Measurements from ENCODE around the gene GLYATL3.
"Not testable (repeated sequence)": the region's sequence is repeated elsewhere in the genome, so short reads cannot be mapped to it uniquely, and the experiment has no call there.

GLYATL3 gene

DNA sequence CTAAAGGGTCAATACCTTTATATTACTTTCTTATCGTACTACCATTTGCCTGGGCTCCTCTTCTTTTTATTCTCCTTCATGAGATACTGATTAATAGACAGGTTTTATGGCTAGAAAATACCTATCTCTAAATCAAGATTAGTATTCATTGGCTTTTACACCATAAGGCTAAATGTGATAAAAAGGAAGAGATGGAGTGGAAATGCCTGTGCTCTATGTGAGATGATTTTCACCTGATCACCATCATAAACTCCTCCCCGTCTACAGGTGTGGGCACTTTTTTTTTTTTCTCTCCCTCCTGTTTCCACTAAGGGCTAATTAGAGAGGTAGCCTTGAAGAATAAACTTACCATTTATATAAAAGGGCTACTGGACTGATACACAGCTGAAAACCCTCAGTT lies at the start of gene GLYATL3:
GLYATL3 (plus strand) TSS at position 301 of the 400 bp plus-strand sequence. CDS start 12,068 bp downstream, outside the sequence.
- no peak for DNase-seq

DNA sequence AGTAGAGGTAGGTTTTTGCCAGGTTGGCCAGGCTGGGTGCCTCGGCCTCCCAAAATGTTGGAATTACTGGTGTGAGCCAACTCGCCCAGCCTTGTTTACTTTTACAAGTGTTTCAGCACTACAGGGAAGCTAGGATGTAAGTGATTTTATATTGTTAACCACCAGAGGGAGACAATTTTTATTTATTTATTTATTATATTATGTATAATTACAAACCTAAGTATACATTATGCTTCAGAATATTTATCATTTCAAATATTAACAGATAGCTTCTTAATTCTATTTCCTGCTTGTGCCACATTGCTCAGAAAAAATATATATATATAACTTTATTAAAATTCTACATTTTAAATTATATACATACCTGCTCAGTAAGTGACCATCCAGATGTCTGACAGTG lies 46.5 kb upstream of the GLYATL3 start:
- DNase-seq = no peak

DNA sequence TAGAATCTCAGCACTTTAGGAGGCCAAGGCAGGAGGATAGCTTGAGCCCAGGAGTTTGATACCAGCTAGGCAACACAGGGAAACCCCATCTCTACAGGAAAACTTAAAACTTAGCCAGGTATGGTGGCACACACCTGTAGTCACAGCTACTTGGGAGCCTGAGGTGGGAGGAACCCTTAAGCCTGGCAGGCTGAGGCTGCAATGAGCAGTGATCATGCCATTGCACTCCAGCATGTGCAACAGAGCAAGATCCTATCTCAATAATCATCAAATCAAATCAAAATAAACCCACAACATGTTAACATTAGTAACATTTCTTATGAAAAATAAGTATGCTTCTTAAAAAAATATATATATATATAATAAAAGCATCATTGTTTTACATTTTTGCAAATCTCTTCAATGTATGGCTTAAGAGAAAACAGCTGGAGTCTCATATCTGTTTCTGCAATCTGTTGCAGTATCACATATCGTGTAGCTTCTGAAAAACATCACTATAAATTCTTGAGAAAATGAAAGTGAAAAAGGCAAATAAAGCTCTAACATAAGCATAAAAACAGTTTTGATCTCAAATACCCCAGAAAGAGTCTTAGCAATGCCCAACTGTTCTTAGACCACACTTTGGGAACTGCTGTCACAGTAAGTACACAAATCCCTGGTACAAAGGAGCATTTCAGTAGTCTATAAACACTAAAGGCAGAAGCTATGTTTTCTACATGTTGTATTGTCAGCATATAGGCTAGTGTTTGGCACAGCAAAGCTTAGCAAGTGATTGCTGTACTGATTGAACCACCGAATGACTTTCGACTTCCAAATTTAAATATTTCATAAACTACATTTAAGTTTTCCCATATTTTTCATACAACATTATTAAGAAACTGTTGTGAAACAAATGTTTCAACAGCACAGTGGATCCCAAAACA lies 44.7 kb upstream of the GLYATL3 start:
- DNase-seq = no peak

DNA sequence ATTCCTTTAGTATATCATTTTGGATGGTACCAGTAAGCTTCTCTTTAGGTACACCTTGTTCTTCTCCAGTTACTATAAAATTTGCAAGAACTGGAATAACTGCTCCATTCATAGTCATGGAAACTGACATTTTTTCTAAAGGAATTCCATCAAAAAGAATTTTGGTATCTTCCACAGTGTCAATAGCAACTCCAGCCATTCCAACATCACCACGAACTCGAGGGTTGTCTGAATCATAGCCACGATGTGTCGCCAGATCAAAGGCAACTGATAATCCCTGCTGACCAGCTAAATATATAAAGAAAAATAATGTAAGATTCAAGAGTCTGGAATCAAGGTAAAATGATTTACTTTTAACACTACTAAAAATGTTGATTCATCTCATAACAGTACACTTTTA lies 42.0 kb upstream of the GLYATL3 start:
- no peak for DNase-seq

DNA sequence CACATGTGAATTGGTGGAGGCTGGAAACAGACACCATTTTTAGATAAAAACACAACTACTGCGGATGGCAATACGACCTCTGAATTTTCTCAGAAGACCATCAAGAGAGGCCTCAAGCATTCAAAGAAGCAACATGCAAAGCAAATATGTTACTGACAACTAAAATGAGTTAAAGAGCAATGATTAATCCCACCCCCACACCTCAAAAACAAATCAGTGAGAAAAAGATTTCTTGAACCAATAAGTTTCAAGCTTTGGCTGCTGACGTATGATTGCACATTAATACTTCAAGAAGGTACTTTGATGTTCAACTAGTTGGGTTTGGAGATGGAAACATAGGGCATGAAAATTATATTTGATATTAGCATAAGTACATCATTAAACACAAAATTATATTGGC lies 37.7 kb upstream of the GLYATL3 start:
- DNase-seq = no peak

DNA sequence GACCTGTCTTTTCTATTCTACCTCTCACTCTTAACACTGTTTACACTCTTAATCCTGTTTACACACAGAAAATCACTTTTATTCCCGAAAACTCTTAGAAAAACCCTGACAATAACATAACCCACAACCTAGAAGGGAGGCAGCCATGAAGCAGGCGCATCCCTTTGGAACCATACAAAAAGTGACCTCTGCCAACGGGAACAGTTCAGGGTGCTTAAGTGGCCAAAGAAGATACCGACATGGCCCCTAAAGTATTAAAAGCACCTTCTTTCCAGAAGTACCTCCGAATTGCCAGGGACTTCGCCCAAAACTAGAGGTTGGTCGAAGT lies 37.2 kb upstream of the GLYATL3 start:
- DNase-seq = no peak

DNA sequence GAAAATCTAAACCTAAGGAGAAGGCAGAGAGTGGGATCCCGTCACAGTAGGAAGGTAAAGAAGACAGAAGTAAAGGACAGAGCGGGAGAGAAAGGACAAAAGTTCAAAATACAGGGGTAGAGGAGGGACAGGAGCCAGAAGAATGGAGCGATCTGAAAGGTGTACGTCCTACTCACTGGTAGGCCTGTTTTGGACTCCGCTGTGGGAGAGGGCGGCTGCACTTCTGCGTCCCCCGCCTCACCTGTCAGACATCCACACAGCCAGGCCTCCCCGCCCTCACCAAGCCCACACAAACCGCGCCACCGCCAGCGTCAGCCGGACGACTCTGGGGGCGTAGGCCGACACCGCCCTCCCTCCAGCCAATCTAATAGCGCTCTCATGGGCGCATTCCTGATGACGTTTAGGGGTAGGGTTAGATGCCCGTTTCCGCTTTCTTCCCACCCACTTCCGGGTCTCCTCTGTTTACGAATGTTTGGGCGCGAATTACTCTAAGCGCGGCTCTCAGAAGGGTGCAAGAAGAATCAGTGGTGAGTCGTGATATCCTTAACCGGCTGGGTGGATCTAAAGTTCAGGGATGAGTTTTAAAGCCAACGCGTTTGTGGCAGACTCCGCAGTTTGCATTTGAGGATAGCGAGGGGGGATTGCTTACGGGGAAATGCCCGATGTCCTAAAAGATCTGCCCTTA lies 36.7 kb upstream of the GLYATL3 start, which contains the start of the genes CENPQ and MMUT:
CENPQ (plus strand) TSS at position 444 of the 685 bp plus-strand sequence. CDS start 6,807 bp downstream, outside the sequence.
MMUT (minus strand) TSS at position 327 of the 685 bp plus-strand sequence. CDS start 3,787 bp downstream, outside the sequence.
- DNase-seq = peak; percentile 95

DNA sequence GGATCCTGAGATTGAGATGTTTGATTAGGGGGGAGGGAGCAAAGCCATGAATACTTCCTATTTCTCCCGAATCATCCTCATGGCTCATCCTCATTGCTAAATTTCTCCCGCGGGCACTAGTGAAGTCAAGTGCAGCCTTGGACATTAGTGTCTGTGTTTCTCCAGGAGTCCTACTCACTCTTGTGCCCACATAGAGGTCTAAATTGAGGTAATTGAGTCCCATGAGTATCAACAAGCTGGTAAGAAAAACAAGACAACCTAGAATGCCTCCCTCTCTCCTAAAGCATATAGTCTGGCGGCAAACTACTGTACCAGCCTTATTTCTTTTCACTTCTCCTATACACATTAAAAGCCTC lies 36.1 kb upstream of the GLYATL3 start:
- no peak for DNase-seq

DNA sequence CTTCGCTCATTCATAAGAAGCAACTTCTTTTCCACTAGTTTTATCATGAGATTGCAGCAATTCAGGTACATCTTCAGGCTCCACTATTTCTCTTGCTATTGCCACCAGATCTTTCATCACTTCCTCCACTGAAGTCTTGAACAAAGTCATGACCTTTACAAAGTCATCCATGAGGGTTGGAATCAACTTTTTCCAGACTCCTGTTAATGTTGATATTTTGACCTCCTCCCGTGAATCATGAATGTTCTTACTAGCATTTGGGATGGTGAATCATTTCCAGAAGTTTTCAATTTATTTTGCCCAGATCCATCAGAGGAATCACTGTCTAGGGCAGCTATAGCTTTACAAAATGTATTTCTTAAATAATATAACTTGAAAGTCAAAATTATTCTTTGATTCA lies 35.0 kb upstream of the GLYATL3 start:
- no peak for DNase-seq

DNA sequence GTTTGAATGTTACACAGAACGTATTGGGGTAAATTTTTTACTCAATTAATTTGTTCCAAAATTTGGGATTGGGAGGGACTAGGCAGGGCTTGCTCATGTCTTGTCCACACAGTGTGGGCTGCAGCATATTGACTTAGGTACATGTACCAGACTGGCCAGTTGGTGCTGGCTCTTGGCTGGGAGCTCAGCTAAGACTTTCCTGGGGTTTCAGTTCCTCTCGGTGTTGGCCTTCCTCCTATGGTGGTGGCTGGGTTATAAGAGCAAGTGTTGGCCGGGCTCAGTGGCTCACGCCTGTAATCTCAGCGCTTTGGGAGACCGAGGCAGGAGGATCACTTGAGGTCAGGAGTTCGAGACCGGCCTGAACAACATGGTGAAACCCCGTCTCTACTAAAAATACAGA lies 31.7 kb upstream of the GLYATL3 start:
- DNase-seq = no peak

DNA sequence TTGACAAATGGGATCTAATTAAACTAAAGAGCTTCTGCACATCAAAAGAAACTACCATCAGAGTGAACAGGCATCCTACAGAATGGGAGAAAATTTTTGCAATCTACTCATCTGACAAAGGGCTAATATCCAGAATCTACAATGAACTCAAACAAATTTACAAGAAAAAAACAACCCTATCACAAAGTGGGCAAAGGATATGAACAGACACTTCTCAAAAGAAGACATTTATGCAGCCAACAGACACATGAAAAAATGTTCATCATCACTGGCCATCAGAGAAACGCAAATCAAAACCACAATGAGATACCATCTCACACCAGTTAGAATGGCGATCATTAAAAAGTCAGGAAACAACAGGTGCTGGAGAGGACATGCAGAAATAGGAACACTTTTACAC lies 23.2 kb upstream of the GLYATL3 start:
- not testable (repeated sequence) for DNase-seq

DNA sequence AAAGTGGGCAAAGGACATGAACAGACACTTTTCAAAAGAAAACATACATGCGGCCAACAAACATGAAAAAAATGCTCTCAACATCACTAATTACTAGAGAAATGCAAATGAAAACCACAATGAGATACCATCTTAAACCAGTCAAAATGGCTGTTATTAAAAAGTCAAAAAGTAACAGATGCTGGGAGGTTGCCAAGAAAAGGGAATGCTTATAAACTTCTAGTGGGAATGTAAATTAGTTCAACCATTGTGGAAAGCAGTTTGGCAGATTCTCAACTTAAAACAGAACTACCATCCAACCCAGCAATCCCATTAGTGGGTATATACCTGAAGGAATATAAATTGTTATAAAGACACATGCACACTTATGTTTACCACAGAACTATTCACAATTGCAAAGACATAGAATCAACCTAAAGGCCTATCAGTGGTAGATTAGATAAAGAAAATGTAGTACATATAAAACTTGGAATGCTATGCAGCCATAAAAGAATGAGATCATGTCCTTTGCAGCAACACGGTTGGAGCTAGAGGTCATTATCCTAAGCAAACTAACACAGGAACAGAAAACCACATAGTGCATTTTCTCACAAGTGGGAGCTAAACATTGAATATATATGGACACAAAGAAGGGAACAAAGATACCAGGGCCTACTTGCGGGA lies 20.3 kb upstream of the GLYATL3 start:
- no peak for DNase-seq

DNA sequence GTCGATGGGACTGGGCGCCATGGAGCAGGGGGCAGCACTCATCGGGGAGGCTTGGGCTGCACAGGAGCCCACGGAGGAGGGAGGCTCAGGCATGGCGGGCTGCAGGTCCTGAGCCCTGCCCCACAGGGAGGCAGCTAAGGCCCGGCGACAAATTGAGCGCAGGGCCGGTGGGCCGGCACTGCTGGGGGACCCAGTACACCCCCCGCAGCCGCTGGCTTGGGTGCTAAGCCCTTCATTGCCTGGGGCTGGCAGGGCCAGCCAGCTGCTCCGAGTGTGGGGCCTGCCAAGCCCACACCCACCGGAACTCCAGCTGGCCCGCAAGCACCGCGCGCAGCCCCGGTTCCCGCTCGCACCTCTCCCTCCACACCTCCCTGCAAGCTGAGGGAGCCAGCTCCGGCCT lies 17.9 kb upstream of the GLYATL3 start:
- DNase-seq = not testable (repeated sequence)

DNA sequence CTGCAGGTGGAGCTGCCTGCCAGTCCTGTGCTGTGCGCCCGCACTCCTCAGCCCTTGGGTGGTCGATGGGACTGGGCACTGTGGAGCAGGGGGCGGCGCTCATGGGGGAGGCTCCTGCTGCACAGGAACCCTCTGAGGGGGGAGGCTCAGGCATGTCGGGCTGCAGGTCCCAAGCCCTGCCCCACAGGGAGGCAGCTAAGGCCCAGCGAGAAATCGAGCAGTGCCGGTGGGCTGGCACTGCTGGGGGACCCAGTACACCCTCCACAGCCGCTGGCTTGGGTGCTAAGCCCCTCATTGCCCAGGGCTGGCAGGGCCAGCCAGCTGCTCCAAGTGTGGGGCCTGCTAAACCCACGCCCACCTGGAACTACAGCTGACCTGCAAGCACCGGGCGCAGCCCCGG lies 16.3 kb upstream of the GLYATL3 start:
- DNase-seq = not testable (repeated sequence)

DNA sequence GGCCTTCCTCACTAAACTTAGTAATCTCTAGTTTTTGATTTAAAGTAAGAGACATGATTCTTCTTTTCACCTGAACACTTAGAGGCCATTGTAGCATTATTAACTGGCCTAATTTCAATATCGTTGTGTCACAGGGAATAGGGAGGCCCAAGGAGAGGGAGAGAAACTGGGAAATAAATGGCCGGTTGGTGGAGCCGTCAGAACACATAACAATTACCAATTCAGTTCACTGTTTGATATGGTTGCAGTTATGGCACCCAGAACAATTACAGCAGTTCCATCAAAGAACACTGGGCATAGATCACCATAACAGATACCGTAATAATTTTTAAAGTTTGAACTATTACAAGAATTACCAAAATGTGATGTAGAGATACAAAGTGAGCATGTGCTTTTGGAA lies 9.1 kb upstream of the GLYATL3 start:
- DNase-seq = no peak

DNA sequence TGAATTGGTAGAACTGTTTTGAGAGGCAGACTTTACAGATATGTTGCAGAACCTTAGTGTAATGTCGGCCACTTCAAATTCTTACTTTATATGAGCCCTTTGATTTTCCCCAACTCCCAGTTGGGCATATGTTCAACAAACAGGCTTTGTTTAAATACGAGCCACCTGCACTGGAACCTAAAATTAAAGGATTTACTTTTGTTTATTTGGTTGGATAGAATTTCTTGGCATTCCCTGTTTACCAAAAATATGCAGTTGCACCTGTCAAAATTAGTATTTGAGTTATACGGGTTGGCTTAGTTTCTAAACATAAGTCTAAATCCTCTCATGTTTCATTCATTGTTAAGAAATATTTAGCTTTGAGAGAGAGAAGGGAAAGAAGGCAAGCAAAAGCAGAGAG lies 2.4 kb upstream of the GLYATL3 start:
- DNase-seq = peak; percentile 7

DNA sequence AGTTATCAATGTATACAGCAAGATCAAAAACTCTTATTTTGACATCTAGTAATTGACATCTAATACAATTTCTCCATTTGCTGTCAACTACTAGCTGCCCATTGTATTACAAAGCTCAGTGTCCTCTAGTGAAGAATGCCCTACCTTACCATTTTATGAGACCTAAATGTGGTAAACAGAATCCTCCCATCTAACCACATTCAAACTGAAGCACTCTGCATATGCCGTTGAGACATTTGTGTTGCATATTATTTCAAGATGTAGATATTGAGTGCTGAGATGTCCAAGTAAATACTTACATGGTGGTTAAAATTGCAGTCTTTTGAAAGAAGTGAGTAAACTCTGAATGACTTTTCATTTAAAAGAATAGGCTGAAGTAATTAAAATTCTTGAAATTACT lies 597 bp upstream of the GLYATL3 start:
- no peak for DNase-seq

DNA sequence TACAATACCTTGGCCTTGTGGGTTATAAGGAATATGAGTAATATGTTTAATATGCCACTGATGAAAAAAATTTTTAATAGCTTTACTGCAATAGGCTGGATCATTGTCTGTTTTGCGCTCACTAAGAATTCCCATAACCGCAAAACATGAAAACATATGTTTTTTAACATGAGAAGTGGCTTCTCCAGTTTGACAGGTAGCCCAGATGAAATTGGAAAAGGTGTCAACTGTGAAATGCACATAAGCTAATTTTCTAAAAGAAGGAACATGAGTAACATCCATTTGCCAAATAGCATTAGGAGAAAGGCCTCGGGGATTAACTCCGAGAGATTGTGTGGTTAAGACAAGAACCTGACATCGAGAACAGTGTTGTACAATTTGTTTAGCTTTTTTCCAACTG lies 4.9 kb downstream of the GLYATL3 start:
- no peak for DNase-seq

DNA sequence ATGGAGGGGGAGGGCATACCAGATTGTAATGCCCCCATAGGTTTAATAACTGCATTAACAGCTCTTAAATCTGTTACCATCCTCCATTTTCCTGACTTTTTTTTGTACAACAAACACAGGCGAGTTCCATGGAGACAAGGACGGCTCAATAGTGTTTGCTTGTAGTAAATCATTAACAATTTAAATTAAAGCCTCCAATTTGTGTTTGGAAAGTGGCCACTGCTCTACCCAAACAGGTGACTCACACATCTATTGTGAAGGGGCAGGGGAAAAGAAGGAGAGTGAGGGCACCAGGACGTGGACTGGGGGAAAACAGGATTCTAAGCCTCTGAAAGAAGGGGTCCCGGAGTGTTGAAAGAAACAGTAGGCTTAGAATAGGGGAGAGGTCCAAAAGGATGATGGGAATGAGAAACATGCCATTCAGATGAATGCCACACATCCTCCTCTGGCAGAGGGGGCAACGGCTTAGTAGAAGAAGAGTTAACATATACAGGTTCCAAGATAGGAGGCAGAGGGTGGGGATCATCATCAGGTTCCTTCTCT lies 6.9 kb downstream of the GLYATL3 start:
- DNase-seq = no peak

DNA sequence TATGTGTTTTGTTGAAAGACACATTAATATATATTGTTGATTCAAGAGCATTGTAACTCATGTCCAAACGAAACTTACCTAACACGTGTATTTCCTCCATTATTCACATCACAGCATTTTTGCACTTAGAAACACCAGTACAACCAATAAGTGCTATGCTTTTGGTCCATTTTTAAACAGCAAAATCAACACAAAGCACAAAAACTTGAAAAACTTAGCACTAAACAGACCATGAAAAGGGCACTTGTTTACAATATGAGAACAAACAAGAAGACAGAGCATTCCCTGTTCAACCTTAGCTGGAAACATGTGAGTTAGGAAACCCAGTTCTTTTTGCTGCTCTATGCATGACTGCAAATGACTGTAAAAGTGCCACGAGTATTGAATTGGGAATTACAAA lies 9.6 kb downstream of the GLYATL3 start:
- DNase-seq = no peak

DNA sequence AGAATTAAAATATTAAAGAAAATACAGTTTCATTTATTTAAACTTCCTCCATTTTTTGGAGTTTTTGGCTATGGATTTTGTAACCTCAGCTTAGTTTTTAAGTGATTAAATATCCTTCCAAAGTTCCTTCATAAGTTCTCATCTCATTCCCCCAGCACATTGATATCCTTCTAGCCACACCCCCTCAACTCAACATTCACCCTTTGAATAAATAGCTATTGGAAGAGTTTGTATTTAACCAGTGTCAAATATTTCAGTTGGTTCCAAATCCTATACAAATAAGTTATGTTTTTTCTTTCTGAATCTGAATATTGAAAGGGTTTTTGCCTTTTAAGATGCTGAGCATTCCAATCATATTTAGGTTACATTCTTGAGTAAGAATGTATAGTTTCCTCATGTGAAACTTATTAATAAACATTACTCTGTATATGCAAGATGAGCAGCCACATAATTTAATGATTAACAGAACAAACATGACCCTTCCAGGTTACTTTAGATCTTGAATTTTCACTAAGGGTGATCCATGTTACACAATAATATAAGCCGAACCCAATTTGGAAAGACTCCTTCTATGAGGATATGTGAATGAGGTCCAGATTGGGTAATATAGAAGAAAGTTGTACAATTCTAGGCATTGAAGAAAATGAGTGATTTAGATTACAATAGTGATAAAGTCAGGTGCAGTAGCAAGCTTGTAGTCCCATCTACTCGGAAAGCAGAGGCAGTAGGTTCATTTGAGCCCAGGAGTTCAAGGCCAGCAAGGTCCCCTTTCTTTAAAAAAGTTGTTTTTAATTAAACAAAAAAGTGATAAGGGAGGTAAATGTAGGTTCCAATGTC lies 13.6 kb downstream of the GLYATL3 start:
- no peak for DNase-seq
